GM19452 (cell line): ENCODE measurements around the gene ABCG1.
"Not testable (repeated sequence)": the region's sequence is repeated elsewhere in the genome, so short reads cannot be mapped to it uniquely, and the experiment has no call there.

Experiments
- ATAC-seq: cut with Tn5 transposase; IDR thresholded peaks from one replicate; pipeline ENCODE4 v1.9.1; 2021; ENCODE audit not compliant: unreplicated experiment

ABCG1 gene

DNA sequence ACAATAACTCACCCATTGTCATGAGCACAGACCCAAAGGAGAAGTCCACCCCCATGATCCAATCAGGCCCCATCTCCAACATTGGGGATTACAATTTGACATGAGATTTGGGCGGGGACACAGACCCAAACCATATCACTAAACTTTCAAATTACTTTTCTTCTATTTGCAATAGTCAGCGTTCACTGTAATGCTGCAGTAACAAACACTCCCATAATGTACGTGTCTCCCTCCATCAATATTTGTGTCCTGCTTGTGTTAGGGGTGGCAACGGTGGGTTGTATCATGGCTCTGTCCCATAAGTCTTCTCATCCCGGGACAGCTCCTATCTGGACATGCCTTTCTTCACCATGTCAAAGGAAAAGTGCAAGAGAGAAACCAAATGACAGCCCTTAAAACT is 70.0 kb downstream of the ABCG1 start:
- no peak for ATAC-seq

DNA sequence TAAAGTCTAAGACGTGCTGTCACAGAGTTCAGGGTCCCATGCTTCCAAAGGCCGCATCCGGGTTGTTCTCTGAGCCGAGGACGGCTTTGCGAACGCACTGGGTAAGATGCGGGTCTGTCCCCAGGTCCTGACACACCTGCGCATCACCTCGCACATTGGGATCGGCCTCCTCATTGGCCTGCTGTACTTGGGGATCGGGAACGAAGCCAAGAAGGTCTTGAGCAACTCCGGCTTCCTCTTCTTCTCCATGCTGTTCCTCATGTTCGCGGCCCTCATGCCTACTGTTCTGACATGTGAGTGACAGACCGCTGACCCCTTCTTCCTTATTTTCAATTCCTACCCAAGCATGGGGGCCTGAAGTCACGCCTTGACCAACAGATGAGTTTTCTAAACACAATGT is 71.0 kb downstream of the ABCG1 start:
- ATAC-seq, result no peak

DNA sequence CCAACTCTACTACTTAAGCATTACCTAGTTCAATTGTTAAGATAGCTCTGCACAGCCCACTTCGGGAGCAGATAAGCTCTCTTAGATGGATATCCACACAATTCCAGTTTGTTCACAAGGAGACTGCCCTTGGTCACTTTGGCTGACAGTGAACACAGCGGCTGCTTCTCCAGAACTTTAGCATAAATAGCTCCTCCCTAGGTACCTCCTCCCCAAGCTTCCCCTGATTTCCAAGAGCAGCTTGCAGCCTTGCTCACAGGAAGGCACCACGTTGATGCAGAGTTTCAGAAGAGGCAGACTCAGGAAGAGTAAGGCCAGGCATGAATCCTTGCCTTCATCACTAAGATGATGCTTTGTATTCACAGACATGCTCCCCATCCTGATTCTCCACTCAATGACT is 71.6 kb downstream of the ABCG1 start:
- no peak for ATAC-seq

DNA sequence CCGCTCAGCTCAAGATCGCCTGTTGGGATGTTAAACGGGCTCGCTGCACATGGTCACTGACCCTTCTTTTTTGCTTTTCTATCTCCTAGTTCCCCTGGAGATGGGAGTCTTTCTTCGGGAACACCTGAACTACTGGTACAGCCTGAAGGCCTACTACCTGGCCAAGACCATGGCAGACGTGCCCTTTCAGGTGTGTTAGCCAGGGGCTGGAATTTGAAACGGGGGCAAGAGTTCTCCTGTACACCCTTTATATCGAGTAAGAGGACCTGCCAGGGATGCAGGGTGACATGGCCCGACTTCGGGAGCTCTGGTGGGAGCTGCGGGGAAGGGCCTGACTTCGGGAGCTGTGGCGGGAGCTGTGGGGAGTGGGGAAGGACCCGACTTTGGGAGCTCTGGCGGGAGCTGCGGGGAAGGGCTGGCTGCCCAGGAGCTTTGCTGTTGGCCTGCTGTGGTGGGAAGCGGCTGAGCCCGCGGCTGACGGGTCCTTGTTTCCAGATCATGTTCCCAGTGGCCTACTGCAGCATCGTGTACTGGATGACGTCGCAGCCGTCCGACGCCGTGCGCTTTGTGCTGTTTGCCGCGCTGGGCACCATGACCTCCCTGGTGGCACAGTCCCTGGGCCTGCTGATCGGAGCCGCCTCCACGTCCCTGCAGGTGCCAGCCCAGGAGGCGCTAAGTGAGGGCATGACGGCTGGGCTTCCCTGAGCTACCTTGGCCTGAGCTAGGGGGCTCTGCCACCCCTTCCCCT is 72.2 kb downstream of the ABCG1 start:
- no peak for ATAC-seq

DNA sequence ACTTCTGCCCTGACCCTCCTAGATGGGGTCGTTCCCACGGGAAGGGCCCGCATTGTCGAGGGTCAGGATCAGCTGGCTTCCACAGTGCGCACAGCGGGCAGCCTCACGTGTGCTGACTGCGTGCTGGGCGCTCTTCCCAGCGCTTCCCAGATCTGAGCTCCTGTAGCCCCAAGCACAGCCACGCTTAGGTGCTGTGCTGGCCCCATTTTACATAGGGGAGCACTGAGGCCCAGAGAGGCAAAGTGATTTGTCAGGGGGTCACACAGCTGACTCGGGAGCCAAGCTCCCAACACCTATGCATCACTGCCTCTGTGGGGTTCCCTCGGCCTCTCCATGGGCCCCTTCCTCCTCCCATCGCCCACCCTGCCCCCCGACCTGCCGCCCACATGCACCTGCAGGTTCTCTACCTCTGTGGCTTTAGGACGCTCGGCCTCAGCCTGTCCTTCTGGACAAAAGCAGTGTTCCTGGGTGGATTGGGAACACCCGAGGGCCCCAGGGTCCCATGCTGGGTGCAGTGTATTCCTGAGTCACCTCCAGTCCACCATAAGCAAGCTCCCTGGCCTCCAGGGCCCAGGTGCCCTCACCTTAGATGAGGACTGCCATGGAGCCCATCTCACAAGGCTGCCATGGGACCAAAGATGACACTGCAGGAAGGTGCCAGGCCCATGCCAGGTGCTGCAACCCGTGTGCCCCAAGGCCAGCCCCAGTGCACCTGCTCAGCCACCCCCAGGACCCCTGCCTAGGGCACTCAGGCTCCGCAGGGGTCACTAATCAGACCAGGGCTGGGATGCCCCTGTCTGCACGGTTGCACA is 73.0 kb downstream of the ABCG1 start:
- ATAC-seq, result no peak

DNA sequence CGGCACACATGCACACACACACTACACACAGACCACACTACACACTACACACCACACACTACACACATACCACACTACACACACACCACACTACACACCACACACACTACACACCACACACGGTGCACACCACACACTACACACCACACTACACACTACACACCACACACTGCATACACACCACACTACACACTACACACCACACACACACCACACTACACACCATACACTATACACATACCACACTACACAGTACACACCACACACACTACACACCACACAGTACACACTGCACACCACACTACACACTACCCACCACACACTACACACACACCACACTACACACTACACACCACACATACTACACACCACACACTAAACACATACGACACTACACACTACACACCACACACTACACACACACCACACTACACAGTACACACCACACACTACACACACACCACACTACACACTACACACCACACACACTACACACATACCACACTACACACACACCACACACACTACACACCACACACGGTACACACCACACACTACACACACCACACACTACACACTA is 73.7 kb downstream of the ABCG1 start:
- ATAC-seq, result not testable (repeated sequence)

DNA sequence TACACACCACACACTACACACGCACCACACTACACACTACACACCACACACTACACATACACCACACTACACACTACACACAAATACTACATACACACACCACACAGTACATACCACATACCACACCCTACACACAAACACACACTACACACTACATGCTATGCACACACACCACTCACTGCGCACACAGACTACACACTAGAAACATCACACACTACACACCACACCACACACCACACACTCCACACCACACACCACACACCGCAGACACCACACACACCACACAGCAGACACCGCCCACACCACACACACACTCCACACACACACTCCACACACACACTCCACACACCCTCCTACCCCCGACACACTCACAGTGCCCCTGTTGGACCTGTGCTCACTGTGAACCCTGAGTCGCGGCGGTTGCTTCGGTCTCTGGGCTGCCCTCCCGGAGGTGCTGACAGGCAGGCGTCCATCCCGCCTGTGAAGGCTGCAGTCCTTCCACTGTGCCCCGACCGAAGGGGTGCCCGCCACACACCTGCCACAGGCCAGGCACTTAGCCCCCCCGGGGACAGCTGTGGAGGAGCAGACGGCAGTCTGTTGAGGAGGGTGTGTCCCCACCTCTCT is 74.8 kb downstream of the ABCG1 start:
- ATAC-seq, result no peak

DNA sequence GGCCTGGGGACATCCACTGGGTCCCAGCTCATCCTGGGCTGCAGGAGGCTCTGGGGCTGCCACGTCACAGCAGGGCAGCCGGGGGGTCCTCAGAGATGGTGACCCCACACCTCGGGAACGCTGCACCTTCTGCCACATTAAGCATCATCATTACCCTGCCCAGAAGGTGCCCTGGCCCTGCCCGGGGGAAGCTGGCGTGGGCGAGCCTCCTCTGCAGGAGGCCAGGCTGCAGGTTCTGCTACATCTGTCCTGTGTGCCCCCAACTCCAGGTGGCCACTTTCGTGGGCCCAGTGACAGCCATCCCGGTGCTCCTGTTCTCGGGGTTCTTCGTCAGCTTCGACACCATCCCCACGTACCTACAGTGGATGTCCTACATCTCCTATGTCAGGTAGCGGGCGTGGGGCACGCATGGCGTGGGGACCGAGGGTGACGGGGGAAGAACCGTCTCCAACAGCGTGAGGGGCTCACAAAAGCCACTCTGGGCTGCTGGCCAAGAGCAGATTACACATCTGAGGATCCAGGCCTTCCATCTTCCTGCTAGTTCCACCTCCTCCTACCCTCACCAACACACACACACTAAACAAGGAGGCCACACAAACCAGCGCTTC is 75.4 kb downstream of the ABCG1 start:
- ATAC-seq, result no peak

DNA sequence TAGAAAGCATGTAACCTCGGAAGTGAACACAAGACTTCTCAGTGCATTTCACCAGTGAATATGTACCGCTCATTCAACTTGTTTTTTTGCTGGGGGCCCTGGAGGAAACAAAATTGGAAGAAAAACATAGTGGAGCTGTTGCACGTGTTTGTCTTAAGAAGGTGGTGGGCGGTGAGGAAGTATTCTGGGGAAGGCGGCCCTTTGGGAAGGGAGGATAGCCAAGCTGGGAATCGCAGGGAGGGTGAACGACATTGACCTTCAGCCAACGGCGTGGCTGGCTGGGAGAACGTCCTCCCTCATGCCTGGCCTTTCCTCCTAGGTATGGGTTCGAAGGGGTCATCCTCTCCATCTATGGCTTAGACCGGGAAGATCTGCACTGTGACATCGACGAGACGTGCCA is 76.9 kb downstream of the ABCG1 start:
- ATAC-seq, result no peak

DNA sequence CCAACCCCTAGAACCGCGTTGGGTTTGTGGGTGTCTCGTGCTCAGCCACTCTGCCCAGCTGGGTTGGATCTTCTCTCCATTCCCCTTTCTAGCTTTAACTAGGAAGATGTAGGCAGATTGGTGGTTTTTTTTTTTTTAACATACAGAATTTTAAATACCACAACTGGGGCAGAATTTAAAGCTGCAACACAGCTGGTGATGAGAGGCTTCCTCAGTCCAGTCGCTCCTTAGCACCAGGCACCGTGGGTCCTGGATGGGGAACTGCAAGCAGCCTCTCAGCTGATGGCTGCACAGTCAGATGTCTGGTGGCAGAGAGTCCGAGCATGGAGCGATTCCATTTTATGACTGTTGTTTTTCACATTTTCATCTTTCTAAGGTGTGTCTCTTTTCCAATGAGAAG is 77.6 kb downstream of the ABCG1 start:
- no peak for ATAC-seq

DNA sequence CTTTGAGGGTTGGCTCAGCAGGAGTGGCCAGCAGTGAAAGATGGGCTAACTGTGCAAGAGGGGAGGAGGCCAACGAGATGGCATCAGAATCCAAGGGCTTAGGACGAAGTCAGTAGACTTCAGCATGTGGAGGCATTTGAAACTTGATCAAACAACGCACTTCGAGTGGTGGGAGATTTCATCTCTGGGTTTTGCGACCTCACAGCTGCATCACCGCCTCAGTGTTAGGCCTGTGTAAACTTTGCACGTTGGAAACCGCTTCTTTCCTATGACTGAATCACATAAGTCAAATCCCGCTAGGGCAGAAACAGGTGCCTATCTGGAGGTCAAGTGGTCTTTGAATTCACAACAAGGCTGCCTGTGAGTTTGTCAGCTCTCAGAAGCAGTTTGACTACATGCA is 78.4 kb downstream of the ABCG1 start:
- ATAC-seq, result no peak

DNA sequence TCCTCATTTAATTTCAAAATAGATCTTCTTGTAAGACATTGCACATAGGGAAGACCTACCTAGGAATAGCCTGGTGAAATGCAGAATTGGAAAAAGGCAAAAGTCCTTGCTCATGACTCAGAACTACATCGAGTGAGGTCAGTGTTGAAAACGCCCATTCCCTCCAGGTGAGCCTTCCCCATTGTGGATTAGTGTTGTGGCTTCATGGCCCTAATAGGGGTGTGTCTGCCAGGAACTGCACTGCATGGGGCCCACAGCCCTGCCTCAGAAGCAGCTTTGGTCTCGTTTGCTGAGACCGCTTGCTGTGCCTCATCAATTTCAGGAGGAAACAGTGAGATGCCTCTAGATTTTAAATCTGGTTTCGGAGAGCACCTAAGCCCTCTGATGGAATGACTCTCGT is 79.3 kb downstream of the ABCG1 start:
- no peak for ATAC-seq

DNA sequence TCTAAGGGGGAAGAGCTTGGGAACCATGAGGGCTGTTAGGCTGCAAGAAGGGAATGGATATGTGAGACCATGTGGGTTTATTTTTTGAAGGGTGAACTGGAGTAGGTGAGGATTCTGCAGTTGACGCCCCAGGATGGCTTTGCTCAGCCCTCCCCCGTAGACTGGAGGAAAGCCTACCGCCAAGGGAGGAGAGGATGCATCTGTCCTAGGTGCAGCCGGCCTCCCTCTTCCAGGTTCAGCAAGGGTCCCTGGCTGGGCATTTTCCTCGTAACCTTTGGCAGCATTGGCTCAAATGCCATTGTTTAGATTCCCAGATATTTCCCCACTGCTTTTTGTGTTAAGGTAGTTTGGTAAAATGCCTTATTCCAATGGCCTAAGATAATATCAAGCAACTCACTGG is 79.7 kb downstream of the ABCG1 start:
- no peak for ATAC-seq

DNA sequence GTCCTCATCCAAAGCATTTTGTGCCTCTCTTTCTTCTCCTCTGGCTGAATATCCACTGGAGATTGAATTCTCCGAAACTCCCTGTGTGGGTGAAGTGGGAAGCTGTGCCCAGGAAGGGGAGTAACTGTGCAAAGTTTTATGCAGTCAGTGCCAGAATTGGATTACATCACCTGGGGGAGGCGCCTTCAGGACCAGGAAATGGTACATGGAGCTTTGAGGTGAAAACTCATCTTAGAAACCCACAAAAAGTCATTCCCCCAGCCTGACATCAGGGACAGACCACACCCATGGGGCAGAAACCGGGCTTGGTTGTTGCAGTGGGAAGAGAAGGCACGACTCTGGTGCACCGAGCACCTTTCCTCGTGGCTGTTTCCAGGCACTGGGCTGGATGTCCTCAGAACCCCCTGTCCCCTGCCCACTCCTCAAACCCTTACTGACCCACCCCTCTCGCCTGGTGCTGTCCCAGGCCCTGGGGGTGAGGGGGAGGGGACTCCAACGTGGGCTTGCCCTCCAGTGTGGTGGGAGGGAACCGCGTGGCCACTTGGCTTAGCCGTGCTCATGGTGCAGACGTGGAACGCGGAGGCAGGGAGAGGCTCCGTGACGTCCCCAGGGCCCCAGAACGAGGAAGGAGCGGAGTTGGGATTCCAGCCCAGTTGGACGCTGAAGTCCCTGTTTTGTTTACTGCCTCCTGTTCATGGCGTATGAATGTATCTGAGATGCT is 80.5 kb downstream of the ABCG1 start:
- ATAC-seq, result no peak

DNA sequence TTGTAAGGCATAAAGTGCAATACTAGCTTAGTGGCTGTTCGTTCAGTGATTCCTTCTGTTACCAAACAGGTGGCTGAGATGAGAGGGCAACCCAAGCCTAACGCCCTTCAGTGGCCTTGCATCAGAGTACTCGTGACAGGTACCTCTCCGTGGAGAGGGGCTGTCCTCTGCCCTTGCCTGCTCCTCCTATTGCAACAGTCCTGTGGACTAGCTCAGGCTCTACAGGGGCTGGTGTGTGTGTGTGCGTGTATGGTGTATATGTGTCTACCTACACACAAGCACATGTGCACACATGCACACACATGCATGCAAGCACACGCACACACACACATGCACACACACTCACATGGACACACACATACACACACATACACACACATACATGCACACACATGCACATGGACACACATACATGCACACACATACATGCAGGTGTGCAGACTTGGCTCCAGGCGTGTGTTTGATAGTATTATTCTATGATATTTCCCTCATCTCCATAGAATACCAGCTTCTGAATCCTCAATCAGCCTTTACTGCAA is 81.2 kb downstream of the ABCG1 start:
- ATAC-seq, result no peak

DNA sequence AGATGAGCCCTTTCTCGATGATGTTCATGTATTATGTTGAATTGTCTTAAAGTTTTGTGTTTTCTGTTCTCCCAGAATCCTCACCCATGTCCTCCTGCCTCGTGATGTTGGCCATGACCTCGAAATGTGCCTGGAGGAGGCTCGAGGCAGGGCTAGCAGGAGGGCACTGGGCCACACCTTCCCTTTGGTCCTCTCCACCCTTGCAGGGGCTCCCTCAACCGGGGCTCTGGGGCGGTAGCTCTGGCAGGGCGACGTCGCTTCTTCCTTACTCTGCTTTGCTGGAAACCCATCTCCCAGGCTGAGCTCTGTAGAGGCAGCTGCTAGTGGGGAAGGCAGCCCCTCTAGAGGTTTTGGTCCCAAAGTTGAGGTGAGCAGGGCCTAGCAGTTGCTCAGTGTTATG is 82.0 kb downstream of the ABCG1 start:
- ATAC-seq, result no peak

DNA sequence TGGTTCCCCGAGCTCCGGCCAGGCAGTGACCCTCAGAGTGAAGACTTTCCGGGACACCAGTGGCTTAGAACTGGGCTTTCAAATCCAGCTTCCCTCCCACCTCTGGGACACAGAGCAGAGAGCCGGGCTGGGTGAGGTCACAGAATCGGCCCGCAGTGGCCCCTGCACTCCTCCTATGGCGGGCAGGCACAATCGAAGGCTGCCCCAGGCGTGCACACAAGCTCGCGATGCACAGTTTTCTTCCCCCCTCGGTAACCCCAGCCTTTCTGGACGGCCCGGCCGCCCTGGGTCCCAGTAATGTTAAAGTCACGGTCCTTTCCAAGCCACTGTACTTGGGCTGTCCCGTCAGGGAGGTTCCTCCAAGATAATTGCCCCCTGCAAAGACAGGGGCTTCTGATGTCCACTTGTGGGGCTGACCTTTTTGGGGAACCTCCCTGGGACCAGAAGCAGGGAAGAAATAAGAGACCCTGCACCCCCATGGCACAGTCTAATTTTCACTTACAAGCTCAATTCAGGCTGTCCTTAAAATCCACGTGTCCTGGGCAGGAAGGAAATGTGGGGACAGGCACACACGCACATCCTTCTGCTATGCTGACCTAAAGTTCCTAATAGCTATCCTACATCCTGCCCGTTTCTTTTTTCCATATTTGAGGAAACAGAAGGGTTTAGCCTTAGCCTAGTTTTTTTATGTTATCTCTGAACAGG is 82.6 kb downstream of the ABCG1 start:
- no peak for ATAC-seq

DNA sequence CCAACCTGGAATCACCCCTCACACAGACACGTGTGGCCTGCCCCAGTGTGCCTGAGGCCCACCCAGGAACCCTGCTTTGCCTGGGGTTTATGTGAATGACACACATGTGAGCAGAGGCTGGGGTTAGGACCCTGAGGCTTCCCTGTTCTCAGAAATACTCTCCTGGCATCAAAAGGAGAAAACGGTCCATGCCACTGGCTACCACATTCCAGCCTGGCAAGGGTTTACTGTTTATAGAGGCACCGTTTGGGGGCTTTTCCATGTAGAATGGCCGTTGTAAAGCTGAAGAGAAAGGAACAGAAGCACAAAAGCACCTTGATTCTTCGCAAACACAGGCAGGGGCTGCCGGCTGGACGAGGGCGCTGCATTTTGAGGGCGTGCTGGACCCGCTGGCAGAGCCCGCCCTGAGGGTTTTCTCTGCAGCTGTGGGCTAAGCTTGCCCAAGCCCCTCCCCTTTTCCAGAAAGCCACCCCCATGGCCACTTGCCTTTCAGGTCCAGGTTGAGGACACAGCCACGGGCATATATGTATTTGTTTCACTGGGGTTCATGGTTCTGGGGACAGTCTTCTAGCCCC is 83.2 kb downstream of the ABCG1 start:
- ATAC-seq, result no peak

DNA sequence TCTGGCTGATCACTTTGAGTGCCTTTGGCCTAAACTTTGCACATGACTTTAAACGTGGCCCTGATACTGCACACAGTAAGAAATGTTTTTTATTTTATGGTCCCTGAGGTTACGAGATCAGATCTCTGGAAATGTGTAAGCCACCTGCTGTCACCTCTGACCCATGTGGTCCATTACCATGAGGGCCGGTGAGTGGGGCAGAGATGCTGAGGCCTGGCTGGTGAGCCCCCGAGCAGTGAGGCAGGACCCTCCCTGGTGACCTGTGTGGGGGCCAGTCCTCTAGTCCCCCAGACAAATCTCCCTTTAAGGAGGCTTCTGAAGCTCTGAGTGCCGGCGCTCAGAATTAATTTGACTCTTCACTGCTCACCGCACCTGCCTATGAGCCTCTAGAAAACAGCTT is 83.9 kb downstream of the ABCG1 start:
- no peak for ATAC-seq
